HG03342 (cell line): ENCODE data around the gene MIER1.
"Not testable (repeated sequence)": the region's sequence is repeated elsewhere in the genome, so short reads cannot be mapped to it uniquely, and the experiment has no call there.

Source experiments
- ATAC-seq: cut with Tn5 transposase; IDR thresholded peaks from one replicate; pipeline ENCODE4 v1.9.1; 2021; ENCODE audit warnings: mild to moderate bottlenecking, moderate library complexity; ENCODE audit not compliant: unreplicated experiment

MIER1 gene

DNA sequence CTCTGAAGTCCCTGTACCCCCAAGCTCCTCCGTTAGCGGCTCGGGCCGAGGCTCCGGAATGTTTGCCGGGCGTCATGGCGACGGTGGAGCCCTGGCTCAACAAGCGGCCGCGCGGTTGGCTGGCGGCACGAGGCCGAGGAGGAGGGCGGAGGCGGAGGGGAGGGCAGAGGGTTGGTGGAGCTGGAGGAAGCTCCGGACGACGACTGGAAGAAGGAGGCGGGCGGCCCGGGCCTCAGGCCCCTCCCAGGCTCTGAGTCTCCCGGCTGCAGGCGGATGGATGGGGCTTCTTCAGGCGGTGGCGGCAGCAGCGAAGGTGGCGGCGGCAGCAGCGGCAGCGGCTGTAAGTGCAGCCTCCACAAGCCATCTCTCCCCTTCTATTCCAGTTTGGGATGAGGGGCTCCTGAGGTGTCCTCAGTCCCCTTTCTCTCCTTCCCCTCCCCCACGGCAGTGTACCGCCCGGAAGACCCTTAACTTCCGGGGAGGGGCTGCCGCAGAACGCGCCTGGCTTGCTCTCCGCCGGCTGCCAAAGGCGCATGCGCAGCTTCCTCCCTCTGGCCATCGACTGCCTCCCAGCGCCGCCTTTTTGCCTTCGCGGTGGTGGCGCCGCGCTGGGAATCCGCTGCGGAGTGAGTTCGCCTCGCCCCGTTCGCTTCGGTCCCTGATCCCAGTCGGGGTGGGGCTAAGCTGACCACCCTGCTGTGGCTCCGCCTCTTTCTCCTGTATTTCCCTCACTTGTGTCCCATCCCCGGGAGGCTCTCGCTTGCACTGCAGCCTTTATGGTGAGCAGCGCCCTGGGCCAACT is at the start of gene MIER1, which contains the start of gene DNAI4:
Gene MIER1, plus strand, starts transcription at position 235 of the 802 bp plus-strand sequence. Its CDS starts 39 bp downstream, at position 274.
Gene DNAI4, minus strand, starts transcription at position 101 of the 802 bp plus-strand sequence. Its CDS starts 25 bp downstream, at position 76.
- ATAC-seq, result peak; percentile 92

- no peak for ATAC-seq
These were observed 48.1 kb upstream of the MIER1 start for GRCh38 chr1:66876664-66877063.

DNA sequence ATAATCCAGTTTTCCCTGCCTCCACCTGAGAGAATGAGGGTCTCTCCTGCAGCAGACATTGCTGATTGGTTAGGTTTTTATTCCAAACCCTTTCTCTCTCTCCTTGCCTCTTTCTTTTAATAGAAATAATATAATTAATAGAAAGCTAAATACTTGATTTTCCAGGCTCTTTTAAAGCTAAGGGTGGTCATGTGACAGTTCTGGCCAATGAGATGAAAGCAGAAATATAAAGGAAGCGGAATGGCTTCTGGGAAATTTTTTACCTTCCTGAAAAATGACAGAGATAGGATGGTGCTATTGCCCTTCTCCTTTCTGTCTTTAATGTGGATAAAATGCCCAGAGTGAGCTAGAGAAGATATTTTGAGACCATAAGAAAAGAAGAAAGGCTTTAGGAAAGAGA is 35.8 kb upstream of the MIER1 start:
- no peak for ATAC-seq

DNA sequence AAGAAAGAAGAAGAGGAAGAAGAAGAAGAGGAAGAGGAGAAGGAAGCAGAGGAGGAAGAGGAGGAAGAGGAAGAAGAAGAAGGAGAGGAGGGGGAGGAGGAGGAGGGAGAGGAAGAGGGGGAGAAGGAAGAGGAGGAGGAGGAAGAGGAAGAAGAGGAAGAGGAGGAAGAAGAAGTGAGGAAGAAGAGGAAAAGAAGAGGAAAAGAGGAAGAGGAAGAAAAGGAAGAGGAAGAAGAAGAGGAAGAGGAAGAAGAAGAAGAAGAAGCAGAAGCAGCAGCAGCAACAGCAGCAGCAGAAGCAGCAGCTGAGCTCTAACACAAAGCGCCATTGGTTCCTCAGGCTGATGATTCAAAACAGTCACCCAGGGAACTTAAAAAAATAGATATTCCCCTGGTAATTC is 34.2 kb upstream of the MIER1 start:
- ATAC-seq, result no peak

DNA sequence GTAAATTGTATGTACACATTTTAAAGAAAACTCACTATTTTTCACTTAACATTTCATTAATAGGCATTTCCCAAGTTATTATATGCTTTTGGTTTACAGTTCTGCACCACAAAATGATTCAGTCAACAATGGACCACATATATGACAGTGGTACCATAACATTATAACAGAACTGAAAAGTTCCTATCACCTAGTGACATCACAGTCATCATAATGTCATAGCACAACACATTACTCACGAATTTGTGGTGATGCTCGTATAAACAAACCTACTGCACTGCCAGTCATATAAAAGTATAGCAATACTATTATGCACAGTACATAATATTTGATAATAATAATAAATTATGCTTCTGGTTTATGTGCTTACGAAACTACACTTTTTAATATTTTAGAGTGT is 31.1 kb upstream of the MIER1 start:
- no peak for ATAC-seq

DNA sequence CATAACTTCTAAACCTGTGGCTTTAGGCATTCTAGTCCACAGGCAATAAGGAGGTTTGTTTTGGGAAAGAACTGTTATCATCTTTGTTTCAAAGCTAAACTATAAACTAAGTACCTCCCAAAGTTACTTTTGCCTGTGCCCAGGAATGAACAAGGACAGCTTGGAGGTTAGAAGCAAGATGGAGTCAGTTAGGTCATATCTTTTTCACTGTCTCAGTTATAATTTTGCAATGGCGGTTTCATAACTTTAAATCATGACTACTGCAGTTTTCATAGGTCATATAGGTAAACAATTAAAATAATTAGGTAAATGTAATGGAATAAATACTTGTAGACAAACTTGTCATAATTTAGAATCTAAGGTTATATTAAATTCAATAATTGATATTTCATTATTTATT is 9.6 kb upstream of the MIER1 start:
- ATAC-seq, result not testable (repeated sequence)

DNA sequence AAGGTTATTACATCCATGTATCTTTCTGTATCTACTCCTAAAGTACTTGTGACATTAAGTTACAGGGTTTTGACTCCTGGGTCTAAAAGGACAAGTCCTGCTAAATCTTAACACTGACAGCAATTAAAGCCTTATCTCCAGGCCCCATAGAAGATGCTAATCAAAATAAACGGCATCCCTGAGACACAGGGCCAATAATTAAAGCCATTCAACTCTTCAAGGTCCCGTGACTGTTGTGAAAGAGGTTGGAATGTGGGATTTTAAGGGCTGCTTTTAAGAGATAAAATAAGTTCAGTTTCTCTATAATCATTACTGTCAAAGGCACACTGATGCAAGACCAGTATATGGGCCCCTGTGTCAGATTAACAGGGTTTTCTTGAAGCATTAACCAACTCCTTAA is 8.5 kb upstream of the MIER1 start:
- ATAC-seq, result no peak

DNA sequence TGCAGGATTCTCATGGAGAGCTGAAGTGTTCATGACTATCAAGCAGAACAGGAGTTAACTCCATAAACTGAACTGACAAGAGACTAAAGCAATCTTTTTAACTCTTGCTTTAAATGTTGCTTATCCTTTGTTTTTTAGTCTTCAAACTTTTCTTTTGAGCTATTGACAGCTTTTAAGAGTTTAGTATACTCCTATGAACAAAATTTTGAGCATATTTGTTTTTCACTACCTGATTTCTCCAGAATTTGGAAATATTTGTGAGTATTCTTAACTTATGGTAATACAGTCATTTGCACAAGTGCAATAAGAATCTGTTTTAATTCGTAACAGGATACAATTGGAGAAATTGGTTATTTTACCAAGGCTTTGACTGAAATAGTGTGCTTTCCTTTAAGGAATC is 7.3 kb upstream of the MIER1 start:
- ATAC-seq, result no peak

DNA sequence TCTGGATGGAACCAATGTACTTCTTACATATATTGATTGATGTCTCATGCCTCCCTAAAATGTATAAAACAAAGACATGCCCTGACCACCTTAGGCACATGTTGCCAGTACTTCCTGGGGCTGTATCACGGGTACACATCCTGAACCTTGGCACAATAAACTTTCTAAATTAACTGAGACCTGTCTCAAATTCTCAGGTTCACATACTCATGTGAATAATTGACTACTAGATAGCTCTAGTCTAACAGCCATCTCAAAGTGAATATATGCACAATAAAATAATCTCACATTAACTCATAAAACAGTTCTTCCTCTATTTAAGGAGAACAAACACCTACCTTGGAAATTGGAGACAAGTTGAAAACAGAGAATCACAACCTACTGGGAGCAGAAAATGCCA is 5.7 kb upstream of the MIER1 start:
- ATAC-seq, result no peak

GRCh38 chr1:66919828-66920227 is 5.0 kb upstream of the MIER1 start:
- no peak for ATAC-seq

DNA sequence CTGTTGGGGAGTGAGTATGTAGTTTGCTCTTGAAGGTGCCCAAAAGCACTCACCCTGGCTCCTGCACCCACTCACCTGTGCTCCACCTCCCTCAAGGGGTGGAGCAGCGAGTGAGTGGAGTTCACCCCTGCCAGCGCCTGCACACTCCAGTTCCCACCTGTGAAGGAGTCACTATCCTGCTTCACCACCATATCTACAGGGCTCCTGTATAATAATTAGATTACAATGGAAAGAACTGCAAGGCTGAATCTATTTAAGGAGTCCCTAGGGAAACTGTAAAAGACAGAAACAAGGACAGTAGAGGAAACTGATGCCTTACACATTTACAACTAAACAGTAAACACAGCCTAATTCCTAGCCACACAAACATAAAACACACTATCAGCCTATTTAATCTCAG is 4.2 kb upstream of the MIER1 start:
- no peak for ATAC-seq

DNA sequence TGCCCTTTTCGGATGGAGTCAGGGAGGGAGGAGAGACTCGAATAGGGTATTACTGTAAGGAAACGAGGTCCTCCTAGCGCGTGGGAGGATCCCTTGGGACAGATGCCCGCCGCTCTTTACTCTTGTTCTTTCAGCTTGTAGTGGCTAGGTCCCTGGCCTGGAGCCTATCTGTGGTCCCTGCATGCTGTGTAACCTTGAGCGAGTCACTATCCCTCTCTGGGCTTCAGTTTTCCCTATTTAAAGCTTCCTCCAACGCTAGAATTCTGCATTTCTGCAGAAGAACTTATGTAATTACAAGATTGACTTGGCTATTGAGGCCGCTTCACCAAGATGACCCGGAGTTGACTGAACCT is 744 bp downstream of the MIER1 start:
- peak; percentile 3 for ATAC-seq

GRCh38 chr1:66925944-66926343 is 1.2 kb downstream of the MIER1 start:
- ATAC-seq, result no peak

GRCh38 chr1:66927528-66927927 is 2.7 kb downstream of the MIER1 start:
- no peak for ATAC-seq

GRCh38 chr1:66929146-66929688 is 4.4 kb downstream of the MIER1 start:
- no peak for ATAC-seq

- ATAC-seq, result no peak
These were observed 4.9 kb downstream of the MIER1 start for GRCh38 chr1:66929691-66929998.

- peak; percentile 73 for ATAC-seq
These were observed 5.4 kb downstream of the MIER1 start for GRCh38 chr1:66929999-66930822.

DNA sequence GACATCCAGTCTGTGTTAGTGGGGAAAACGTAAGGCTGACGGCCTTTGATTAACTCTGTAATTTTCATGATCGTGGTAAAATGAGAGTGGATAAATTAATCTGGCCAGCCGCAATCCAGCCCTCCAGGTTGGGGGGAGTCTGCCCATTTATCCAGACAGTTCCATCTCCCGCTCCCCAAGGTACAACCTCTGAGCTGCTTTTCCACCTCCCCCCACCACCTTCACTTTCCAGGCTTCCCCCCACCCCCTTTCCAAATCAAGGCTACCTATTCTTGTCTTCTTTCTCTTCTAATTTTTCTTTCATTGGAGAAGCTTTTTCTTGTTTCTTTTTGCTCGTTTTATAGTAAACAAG is 6.0 kb downstream of the MIER1 start:
- ATAC-seq, result no peak

GRCh38 chr1:66931590-66931989 is 6.8 kb downstream of the MIER1 start:
- ATAC-seq, result no peak

- no peak for ATAC-seq
These were observed 7.5 kb downstream of the MIER1 start for GRCh38 chr1:66932291-66932690.

GRCh38 chr1:66933887-66934700 is 9.3 kb downstream of the MIER1 start:
- ATAC-seq, result no peak
